ENCODE results near the gene TARS3. TPM values are rescaled to one million over a fixed set of nuclear protein-coding genes. Genes with fewer than 3 reads are reported as not detected.
A peak's percentile ranks its signal among the peaks of the same experiment; 100 is the strongest.
"Not testable (repeated sequence)": the region's sequence is repeated elsewhere in the genome, so short reads cannot be mapped to it uniquely, and the experiment has no call there.

The TARS3 gene
- total RNA-seq, 1 donor from 2014 or later: 17.1 TPM

DNA sequence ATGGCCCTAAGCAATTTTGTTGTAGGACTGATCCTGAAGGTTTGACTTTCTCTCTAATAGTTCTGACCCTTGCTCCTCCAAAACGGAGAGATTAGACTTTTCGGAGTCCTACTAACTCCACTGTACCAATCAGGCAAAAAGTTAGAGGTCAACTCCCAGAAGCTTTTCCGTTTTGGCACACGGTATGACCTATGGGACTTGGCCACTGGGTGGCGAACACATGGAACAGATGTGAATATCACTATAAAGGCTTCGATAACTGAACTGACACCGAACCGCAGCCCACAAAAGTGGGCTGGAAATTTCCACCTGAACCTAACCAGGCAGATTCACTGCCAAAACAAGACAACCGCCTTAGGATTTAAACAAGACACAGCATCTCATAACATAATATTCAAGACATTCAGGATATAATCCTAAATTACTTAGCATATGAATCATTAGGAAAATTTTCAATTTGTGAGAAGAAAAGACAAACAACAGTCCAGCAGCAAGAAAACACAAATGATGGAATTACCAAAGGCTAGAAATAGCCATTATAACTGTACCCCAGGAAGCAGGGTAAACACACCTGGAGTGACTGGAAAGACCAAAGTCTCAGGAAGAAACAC, 59.9 kb downstream of the TARS3 start:
- TF ChIP-seq, protein P1, sequence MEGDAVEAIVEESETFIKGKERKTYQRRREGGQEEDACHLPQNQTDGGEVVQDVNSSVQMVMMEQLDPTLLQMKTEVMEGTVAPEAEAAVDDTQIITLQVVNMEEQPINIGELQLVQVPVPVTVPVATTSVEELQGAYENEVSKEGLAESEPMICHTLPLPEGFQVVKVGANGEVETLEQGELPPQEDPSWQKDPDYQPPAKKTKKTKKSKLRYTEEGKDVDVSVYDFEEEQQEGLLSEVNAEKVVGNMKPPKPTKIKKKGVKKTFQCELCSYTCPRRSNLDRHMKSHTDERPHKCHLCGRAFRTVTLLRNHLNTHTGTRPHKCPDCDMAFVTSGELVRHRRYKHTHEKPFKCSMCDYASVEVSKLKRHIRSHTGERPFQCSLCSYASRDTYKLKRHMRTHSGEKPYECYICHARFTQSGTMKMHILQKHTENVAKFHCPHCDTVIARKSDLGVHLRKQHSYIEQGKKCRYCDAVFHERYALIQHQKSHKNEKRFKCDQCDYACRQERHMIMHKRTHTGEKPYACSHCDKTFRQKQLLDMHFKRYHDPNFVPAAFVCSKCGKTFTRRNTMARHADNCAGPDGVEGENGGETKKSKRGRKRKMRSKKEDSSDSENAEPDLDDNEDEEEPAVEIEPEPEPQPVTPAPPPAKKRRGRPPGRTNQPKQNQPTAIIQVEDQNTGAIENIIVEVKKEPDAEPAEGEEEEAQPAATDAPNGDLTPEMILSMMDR (conservative IDR thresholded peaks at IDR 0.05): peak; percentile 60
- Mint-ChIP-seq H3K27me3 (no peaks in the 10 kb centered on the region), H3K36me3 (peaks cover 10% of the 10 kb centered on the region), H3K9me3 (no peaks in the 10 kb centered on the region), H3K4me3 (no peak overlapping the region), H3K27ac (no peak overlapping the region), H3K4me1 (ENCODE audit: unreplicated experiment) (no peaks in the 10 kb centered on the region)
- no peak for DNase-seq (ENCODE audit: extremely low spot score, unreplicated experiment)

DNA sequence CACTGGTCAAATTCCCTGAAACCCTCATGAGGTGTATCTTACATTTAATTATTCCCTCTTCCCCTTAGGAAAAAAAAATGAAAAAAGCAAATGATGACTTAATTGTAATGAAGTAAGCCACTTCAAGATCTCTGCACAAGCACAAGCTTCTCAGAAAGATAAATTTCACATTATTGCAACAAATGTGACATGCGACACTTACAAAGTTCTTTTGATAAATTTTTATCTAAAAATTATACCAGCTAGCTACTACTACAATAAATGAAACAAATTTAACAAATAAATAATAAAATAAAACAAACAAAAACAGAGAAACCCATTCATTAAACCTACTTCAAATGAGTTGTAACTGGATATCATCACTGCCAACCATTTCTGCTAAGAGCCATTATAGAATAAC, 62.1 kb downstream of the TARS3 start:
- no peak for DNase-seq (ENCODE audit: extremely low spot score, unreplicated experiment)
- H3K4me3 Mint-ChIP-seq: no peak overlapping the region
- no peaks in the 10 kb centered on the region for H3K27me3 Mint-ChIP-seq
- TF ChIP-seq, protein P1 (conservative IDR thresholded peaks at IDR 0.05): no peak
- H3K36me3 Mint-ChIP-seq: peaks cover 4% of the 10 kb centered on the region
- H3K4me1 Mint-ChIP-seq (ENCODE audit: unreplicated experiment): no peaks in the 10 kb centered on the region
- no peak overlapping the region for H3K27ac Mint-ChIP-seq
- no peaks in the 10 kb centered on the region for H3K9me3 Mint-ChIP-seq

DNA sequence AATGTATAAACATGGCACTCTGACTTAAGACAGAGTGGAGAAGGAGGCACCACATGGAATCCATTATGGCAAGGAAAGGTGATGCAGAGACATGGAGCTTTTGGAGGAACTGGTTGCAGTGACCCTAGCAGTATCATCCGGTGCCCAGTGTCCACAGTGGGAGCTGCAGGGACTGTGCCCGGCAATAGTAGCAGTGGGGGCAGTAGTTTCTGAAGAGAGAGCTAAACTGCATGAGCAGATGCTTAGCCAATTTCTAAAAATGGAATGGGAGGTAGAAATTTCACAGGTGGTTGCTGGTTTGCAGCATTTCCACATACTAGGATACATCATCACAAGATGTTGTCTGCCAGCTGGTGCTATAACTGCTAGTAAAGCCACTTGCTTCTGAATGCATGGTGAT, 64.3 kb downstream of the TARS3 start:
- no peak overlapping the region for H3K4me3 Mint-ChIP-seq

DNA sequence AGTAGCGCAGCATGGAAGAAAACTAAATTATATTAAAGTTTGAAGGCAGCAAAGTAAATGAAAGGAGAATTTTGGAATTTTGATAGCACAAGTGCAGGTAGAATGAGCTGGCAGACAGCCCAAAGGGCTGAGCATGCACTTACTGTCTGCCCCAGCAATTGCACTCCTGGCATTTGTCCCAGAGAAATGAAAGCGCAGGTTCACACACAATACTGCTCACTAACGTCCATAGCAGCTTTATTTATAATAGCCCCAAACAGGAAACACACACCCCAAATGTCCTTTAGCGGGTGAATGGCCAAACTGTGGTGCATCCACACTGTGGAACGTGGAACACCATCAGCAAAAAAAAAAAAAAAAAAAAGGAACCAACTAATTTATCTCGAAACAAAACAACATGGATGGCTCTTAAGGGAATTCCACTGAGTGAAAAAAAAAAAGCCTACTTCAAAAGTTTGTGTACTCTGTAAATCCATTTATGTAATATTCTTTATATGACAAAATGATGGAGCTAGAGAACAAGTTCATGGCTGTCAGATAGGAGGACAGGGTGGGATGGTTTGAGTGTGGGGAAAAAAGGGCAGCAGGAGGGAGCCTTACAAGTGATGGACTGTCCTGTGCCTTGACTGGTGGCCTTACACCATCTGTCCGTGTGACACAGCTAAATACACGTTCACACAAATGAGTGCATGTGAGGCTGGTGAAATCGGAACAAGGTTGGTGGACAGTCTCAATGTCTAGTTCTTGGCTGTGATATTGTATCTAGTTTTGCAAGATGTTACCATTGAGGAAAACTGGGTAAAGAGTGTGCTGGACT, 66.1 kb downstream of the TARS3 start:
- no peak overlapping the region for H3K4me3 Mint-ChIP-seq
- H3K27me3 Mint-ChIP-seq: no peaks in the 10 kb centered on the region
- H3K27ac Mint-ChIP-seq: no peak overlapping the region
- H3K36me3 Mint-ChIP-seq: peaks cover 3% of the 10 kb centered on the region
- TF ChIP-seq, protein P1 (conservative IDR thresholded peaks at IDR 0.05): no peak
- H3K9me3 Mint-ChIP-seq: no peaks in the 10 kb centered on the region
- peaks cover 3% of the 10 kb centered on the region for H3K4me1 Mint-ChIP-seq (ENCODE audit: unreplicated experiment)
- DNase-seq (ENCODE audit: extremely low spot score, unreplicated experiment): no peak

More for the DNA sequence above, 64.3 kb downstream of the TARS3 start:
- TF ChIP-seq, protein P1 (conservative IDR thresholded peaks at IDR 0.05): no peak
- no peaks in the 10 kb centered on the region for H3K9me3 Mint-ChIP-seq
- H3K4me1 Mint-ChIP-seq (ENCODE audit: unreplicated experiment): no peaks in the 10 kb centered on the region
- no peaks in the 10 kb centered on the region for H3K27me3 Mint-ChIP-seq
- H3K36me3 Mint-ChIP-seq: no peaks in the 10 kb centered on the region
- DNase-seq (ENCODE audit: extremely low spot score, unreplicated experiment): no peak
- H3K27ac Mint-ChIP-seq: no peak overlapping the region

DNA sequence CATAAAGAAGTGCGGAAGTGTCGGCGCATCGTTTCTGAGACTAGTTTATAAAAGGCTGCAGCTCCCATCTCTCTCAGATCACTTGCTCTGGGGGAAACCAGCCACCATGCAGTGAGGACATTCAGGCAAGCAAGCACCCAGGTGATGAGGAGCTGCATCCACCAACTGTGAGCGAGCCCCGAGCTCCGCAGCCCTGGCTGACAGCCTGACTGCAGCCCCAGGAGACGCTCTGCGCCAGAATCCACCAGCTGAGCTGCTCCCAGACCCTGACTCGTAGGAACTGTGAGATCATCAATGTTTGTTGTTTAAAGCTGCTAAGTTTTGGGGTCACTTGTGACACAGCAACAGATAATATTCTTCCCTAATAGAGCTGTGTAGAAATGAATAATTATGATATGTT, 67.1 kb downstream of the TARS3 start:
- no peaks in the 10 kb centered on the region for H3K27me3 Mint-ChIP-seq

DNA sequence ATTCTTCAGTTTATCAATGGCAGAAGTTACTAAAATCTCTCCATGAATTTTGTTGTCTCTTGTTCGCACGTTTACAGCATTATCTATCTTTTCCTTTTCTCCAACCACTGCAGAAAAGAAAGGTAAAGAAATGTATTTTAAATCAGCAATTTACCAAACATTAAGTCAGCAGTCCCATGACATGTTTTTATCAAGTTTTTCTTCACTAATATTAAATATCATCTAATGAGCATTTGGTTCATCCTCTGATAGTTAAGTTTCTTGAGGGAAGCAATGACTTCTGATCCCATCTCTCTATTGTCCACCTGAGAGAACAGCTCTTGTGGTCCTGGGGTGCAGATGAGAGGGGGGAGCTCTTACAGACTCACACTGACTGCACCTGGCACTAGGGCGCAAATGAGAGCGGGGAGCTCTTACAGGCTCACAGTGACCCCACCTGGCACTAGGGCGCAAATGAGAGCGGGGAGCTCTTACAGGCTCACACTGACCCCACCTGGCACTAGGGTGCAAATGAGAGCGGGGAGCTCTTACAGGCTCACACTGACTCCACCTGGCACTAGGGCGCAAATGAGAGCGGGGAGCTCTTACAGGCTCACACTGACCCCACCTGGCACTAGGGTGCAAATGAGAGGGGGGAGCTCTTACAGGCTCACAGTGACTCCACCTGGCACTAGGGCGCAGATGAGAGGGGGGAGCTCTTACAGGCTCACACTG, 69.5 kb downstream of the TARS3 start:
- peak overlapping the region; percentile 74 for H3K4me3 Mint-ChIP-seq
- H3K36me3 Mint-ChIP-seq; H3K27me3 Mint-ChIP-seq; H3K9me3 Mint-ChIP-seq; DNase-seq (ENCODE audit: extremely low spot score, unreplicated experiment): not testable (repeated sequence)
- peaks cover 12% of the 10 kb centered on the region for H3K4me1 Mint-ChIP-seq (ENCODE audit: unreplicated experiment)
- peak overlapping the region; percentile 43 for H3K27ac Mint-ChIP-seq

More for the DNA sequence above, 67.1 kb downstream of the TARS3 start:
- Mint-ChIP-seq H3K27ac (no peak overlapping the region), H3K9me3 (no peaks in the 10 kb centered on the region), H3K4me3 (no peak overlapping the region), H3K4me1 (ENCODE audit: unreplicated experiment) (peaks cover 3% of the 10 kb centered on the region), H3K36me3 (peaks cover 3% of the 10 kb centered on the region)
- no peak for DNase-seq (ENCODE audit: extremely low spot score, unreplicated experiment)
- TF ChIP-seq, protein P1 (conservative IDR thresholded peaks at IDR 0.05): no peak

Data from type B pancreatic cell (in vitro differentiated cells).